CD4-positive, alpha-beta T cell (primary cell): ENCODE data around the gene DCAF4L1. TPM values are rescaled to one million over a fixed set of nuclear protein-coding genes. Genes with fewer than 3 reads are reported as not detected.
A peak's percentile ranks its signal among the peaks of the same experiment; 100 is the strongest.

Experiments used
- ATAC-seq: fragments of 200-7000 bp; cut with Tn5 transposase; one replicate; pipeline ENCODE4 v1.10.0; 2022; ENCODE audit warnings: mild to moderate bottlenecking; ENCODE audit not compliant: poor library complexity
- CTCF ChIA-PET: fragments of 350-600 bp; sonication (Branson Sonifier 250); formaldehyde crosslinking; loops from one replicate; lab custom pipeline; 2021; ENCODE audit warnings: antibody characterized with exemption, inconsistent platforms; lab: Charles Lee
- POLR2A ChIA-PET: fragments of 350-600 bp; sonication (Branson Sonifier 250); formaldehyde crosslinking; loops from one replicate; lab custom pipeline; 2021; ENCODE audit warnings: antibody characterized with exemption, inconsistent platforms; lab: Charles Lee
- DNase-seq, 14 experiments: peaks; one replicate each; pipeline ENCODE4 v3.0.0-alpha.2; 2013 to 2020; ENCODE audit warnings: mixed read lengths in 2 of 14
- H3K27ac ChIP-seq, 2 donors: one replicate each; pipeline versions ENCODE4 v1.5.1 to v1.7.0; 2013; ENCODE audit warnings: low read length in 2 of 2, low read depth in 1 of 2, mild to moderate bottlenecking in 1 of 2
- H3K27me3 ChIP-seq, 2 experiments: 1 replicate in 1 of 2; 2 replicates in 1 of 2; pipeline versions ENCODE4 v1.6.1 to v1.7.0; 2013; ENCODE audit warnings: low read length in 2 of 2, control low read depth in 1 of 2, mild to moderate bottlenecking in 1 of 2, moderate library complexity in 1 of 2; ENCODE audit not compliant: insufficient read depth in 2 of 2, control insufficient read depth in 1 of 2
- H3K36me3 ChIP-seq: one replicate; pipeline ENCODE4 v1.6.1; 2013; ENCODE audit warnings: low read length, control low read depth; ENCODE audit not compliant: insufficient read depth
- H3K4me1 ChIP-seq: one replicate; pipeline ENCODE4 v1.6.1; 2013; ENCODE audit warnings: low read length, control low read depth; ENCODE audit not compliant: insufficient read depth
- H3K4me3 ChIP-seq: one replicate; pipeline ENCODE4 v1.5.1; 2013; ENCODE audit warnings: mild to moderate bottlenecking, low read length, moderate library complexity
- H3K9me3 ChIP-seq, 2 experiments: 1 replicate in 1 of 2; 2 replicates in 1 of 2; pipeline versions ENCODE4 v1.6.1 to v1.7.0; 2013; ENCODE audit warnings: low read length in 2 of 2, mild to moderate bottlenecking in 2 of 2, control low read depth in 1 of 2, moderate library complexity in 1 of 2; ENCODE audit not compliant: control insufficient read depth in 1 of 2, insufficient read depth in 1 of 2
- H3K27ac Mint-ChIP-seq: one replicate; pipeline ENCODE4 v1.8.0; 2020; ENCODE audit warnings: mixed read lengths
- H3K27me3 Mint-ChIP-seq: one replicate; pipeline ENCODE4 v1.8.0; 2021; ENCODE audit warnings: mixed read lengths
- H3K36me3 Mint-ChIP-seq: one replicate; pipeline ENCODE4 v1.8.0; 2021; ENCODE audit warnings: low read depth, mixed read lengths
- H3K4me1 Mint-ChIP-seq: one replicate; pipeline ENCODE4 v1.8.0; 2021; ENCODE audit warnings: low read depth, mixed read lengths
- H3K4me3 Mint-ChIP-seq: one replicate; pipeline ENCODE4 v1.8.0; 2020; ENCODE audit warnings: mild to moderate bottlenecking, mixed read lengths
- H3K9me3 Mint-ChIP-seq: one replicate; pipeline ENCODE4 v1.8.0; 2020; ENCODE audit warnings: mixed read lengths
- intact Hi-C, 2 experiments: fragments of 100-400 bp; cut with DNase I in 1 of 2; cut with micrococcal nuclease in 1 of 2; formaldehyde crosslinking; loops; one replicate each; pipeline versions ENCODE4 v1.15.1 to v1.9.0; 2023 to 2025; cut with DNase I, micrococcal nuclease
- total RNA-seq, 174 experiments: library from RNA in 2 of 174; stranded (reverse) in 2 of 174; gene quantifications; one replicate each; pipeline ENCODE4 v1.2.3 and lab custom pipeline; 2021 to 2026
- TF ChIP-seq, protein P1 (sequence below): fragments of 200-600 bp; IDR thresholded peaks from one replicate; pipeline ENCODE4 v1.8.0; 2022; ENCODE audit warnings: antibody characterized with exemption, mild to moderate bottlenecking

The DCAF4L1 gene
- total RNA-seq, 2 experiments from 2014 or later, result 0.19 to 0.22 TPM

DNA sequence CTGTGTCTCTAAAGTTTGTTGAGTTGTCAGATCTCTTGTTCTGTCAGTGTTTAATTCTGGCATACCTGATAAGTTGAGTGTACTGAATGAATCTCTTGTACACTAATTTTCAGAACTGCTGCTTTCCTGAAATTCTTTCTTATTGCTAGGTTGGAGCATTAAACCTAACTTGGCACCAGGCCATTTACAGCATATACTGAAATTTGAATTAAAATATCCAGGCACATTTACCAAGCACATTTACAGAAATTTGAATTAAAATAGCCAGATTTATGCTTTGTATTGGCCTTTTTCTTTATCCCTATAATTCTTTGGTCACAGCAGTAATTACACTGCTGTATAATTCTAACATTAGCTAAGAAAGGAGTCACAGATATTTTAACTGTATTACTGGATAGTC, 37.5 kb upstream of the DCAF4L1 start:
- H3K9me3 ChIP-seq, result no peaks in the 10 kb centered on the region
- no peak overlapping the region for H3K4me3 ChIP-seq
- Mint-ChIP-seq H3K27ac (no peak overlapping the region), H3K36me3 (peaks cover 83% of the 10 kb centered on the region), H3K4me3 (no peak overlapping the region), H3K9me3 (no peaks in the 10 kb centered on the region), H3K4me1 (peaks cover 29% of the 10 kb centered on the region), H3K27me3 (no peaks in the 10 kb centered on the region)
- no peaks in the 10 kb centered on the region for H3K4me1 ChIP-seq
- ATAC-seq (no peak), DNase-seq (no peak)
- CTCF ChIA-PET, result no interaction called here
- H3K36me3 ChIP-seq, result peaks cover 51% of the 10 kb centered on the region
- no peaks in the 10 kb centered on the region for H3K27me3 ChIP-seq
- POLR2A ChIA-PET, result no interaction called here
- TF ChIP-seq, protein P1, sequence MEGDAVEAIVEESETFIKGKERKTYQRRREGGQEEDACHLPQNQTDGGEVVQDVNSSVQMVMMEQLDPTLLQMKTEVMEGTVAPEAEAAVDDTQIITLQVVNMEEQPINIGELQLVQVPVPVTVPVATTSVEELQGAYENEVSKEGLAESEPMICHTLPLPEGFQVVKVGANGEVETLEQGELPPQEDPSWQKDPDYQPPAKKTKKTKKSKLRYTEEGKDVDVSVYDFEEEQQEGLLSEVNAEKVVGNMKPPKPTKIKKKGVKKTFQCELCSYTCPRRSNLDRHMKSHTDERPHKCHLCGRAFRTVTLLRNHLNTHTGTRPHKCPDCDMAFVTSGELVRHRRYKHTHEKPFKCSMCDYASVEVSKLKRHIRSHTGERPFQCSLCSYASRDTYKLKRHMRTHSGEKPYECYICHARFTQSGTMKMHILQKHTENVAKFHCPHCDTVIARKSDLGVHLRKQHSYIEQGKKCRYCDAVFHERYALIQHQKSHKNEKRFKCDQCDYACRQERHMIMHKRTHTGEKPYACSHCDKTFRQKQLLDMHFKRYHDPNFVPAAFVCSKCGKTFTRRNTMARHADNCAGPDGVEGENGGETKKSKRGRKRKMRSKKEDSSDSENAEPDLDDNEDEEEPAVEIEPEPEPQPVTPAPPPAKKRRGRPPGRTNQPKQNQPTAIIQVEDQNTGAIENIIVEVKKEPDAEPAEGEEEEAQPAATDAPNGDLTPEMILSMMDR, result no peak
- intact Hi-C loops, result no loop called here
- H3K27ac ChIP-seq, result no peak overlapping the region

DNA sequence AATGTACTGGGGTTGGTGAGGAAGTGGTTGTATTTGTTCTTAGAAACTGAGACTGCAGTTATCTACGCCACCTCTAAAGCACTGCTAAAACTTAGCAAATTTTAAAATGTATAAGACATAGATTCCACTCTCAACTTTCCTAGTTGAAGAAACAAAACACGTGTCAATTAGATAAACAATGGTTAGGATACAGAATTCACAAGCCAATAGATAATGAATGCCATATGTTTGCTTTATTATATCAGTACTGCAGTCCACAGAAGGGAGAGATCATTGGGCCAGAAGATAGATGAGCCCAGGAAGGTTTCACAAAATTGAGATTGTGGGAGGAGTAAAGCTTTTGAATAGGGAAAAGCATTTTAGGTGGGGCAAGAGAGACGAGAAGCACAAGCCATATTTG, 32.0 kb upstream of the DCAF4L1 start:
- peaks cover 69% of the 10 kb centered on the region for H3K36me3 ChIP-seq
- H3K4me1 Mint-ChIP-seq, result peaks cover 10% of the 10 kb centered on the region
- TF ChIP-seq, protein P1, result no peak
- H3K27me3 Mint-ChIP-seq, result no peaks in the 10 kb centered on the region
- H3K27me3 ChIP-seq, result no peaks in the 10 kb centered on the region
- DNase-seq, result no peak
- no peaks in the 10 kb centered on the region for H3K9me3 ChIP-seq
- CTCF ChIA-PET, result interaction anchor here (0.9 kb wide), 1 partner anchor 18 kb away, joined by 3 read pairs; no protein-coding TSS in a partner anchor
- H3K4me1 ChIP-seq, result no peaks in the 10 kb centered on the region
- H3K27ac ChIP-seq, result no peak overlapping the region
- POLR2A ChIA-PET, result no interaction called here
- H3K36me3 Mint-ChIP-seq, result peaks cover 91% of the 10 kb centered on the region
- no peaks in the 10 kb centered on the region for H3K9me3 Mint-ChIP-seq
- H3K4me3 Mint-ChIP-seq, result no peak overlapping the region
- no peak overlapping the region for H3K27ac Mint-ChIP-seq
- ATAC-seq, result no peak
- H3K4me3 ChIP-seq, result no peak overlapping the region
- intact Hi-C loops, result no loop called here

DNA sequence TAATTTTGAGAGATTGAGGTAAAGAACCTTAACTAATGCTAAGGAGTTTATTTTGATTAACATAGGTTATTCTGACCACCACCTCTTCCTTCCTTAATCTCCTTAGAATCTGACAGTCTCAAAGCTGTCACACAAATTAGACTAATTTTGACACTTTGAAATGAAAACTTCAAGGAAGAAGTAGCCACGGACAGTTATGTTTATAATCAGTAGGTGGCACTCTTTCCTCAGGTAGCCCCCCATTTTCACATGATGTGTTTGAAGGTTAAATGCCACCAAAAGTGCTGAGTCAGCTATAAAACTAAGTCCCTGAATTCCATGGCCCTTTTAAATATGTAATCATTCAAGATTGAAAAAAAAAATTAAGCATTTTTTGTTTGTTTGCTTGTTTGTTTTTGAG, 23.9 kb upstream of the DCAF4L1 start:
- no peaks in the 10 kb centered on the region for H3K27me3 ChIP-seq
- peaks cover 22% of the 10 kb centered on the region for H3K36me3 ChIP-seq
- no peak overlapping the region for H3K27ac ChIP-seq
- H3K4me1 Mint-ChIP-seq, result no peaks in the 10 kb centered on the region
- ChIA-PET POLR2A (no interaction called here), CTCF (interaction anchor here (0.7 to 1.2 kb wide), 4 partner anchors 9 to 129 kb away, joined by 3 to 4 read pairs (median 3); no protein-coding TSS in a partner anchor)
- H3K4me3 ChIP-seq, result no peak overlapping the region
- H3K9me3 Mint-ChIP-seq, result no peaks in the 10 kb centered on the region
- H3K4me3 Mint-ChIP-seq, result no peak overlapping the region
- peaks cover 29% of the 10 kb centered on the region for H3K36me3 Mint-ChIP-seq
- no peaks in the 10 kb centered on the region for H3K4me1 ChIP-seq
- no peaks in the 10 kb centered on the region for H3K9me3 ChIP-seq
- H3K27ac Mint-ChIP-seq, result no peak overlapping the region
- H3K27me3 Mint-ChIP-seq, result no peaks in the 10 kb centered on the region
- ATAC-seq (no peak), DNase-seq (peak in 3 of 14 experiments; percentile 35 to 52 (median 47))
- intact Hi-C loops, result loop anchor here (5.0 to 10.0 kb wide), 2 partner anchors 557 to 560 kb away; no protein-coding TSS in a partner anchor
- TF ChIP-seq, protein P1, result peak; percentile 31
